ENCODE measurements around the gene CTNNA1. TPM values are rescaled to one million over a fixed set of nuclear protein-coding genes. Genes with fewer than 3 reads are reported as not detected.
A peak's percentile ranks its signal among the peaks of the same experiment; 100 is the strongest.

Gene CTNNA1
- total RNA-seq, 1 donor from 2014 or later = 598 TPM

GRCh38 chr5:138951091-138951985 is 198.1 kb downstream of the CTNNA1 start:
- H3K36me3 Mint-ChIP-seq (ENCODE audit: unreplicated experiment) = no peaks in the 10 kb centered on the region
- H3K4me3 Mint-ChIP-seq (ENCODE audit: unreplicated experiment) = peak overlapping the region; percentile 71
- DNase-seq = no peak
- H3K4me1 Mint-ChIP-seq (ENCODE audit: low read depth, unreplicated experiment) = peaks cover 58% of the 10 kb centered on the region
- H3K27ac Mint-ChIP-seq (ENCODE audit: unreplicated experiment) = peak overlapping the region; percentile 43
- H3K9me3 Mint-ChIP-seq (ENCODE audit: unreplicated experiment) = peaks cover 24% of the 10 kb centered on the region
- TF ChIP-seq CTCF (IDR thresholded peaks at IDR 0.05; ENCODE audit: partially characterized antibody, unreplicated experiment) = no peak
- H3K27me3 Mint-ChIP-seq (ENCODE audit: unreplicated experiment) = peaks cover 16% of the 10 kb centered on the region

GRCh38 chr5:138951986-138952735 is 198.9 kb downstream of the CTNNA1 start:
- Mint-ChIP-seq H3K36me3 (ENCODE audit: unreplicated experiment) (no peaks in the 10 kb centered on the region), H3K9me3 (ENCODE audit: unreplicated experiment) (peaks cover 24% of the 10 kb centered on the region), H3K27me3 (ENCODE audit: unreplicated experiment) (peaks cover 16% of the 10 kb centered on the region), H3K4me3 (ENCODE audit: unreplicated experiment) (no peak overlapping the region), H3K27ac (ENCODE audit: unreplicated experiment) (peak overlapping the region; percentile 73), H3K4me1 (ENCODE audit: low read depth, unreplicated experiment) (peaks cover 63% of the 10 kb centered on the region)
- no peak for TF ChIP-seq CTCF (IDR thresholded peaks at IDR 0.05; ENCODE audit: partially characterized antibody, unreplicated experiment)
- DNase-seq = no peak

- peak overlapping the region; percentile 73 for H3K27ac Mint-ChIP-seq (ENCODE audit: unreplicated experiment)
- no peak for TF ChIP-seq CTCF (IDR thresholded peaks at IDR 0.05; ENCODE audit: partially characterized antibody, unreplicated experiment)
Observed at GRCh38 chr5:138952962-138953361, 199.7 kb downstream of the CTNNA1 start.

GRCh38 chr5:138953387-138954256 is 200.4 kb downstream of the CTNNA1 start:
- peak; percentile 56 for DNase-seq
- H3K27ac Mint-ChIP-seq (ENCODE audit: unreplicated experiment) = peak overlapping the region; percentile 97
- peaks cover 18% of the 10 kb centered on the region for H3K9me3 Mint-ChIP-seq (ENCODE audit: unreplicated experiment)
- no peak for TF ChIP-seq CTCF (IDR thresholded peaks at IDR 0.05; ENCODE audit: partially characterized antibody, unreplicated experiment)
- peaks cover 15% of the 10 kb centered on the region for H3K27me3 Mint-ChIP-seq (ENCODE audit: unreplicated experiment)
- peak overlapping the region; percentile 74 for H3K4me3 Mint-ChIP-seq (ENCODE audit: unreplicated experiment)
- H3K36me3 Mint-ChIP-seq (ENCODE audit: unreplicated experiment) = no peaks in the 10 kb centered on the region
- peaks cover 63% of the 10 kb centered on the region for H3K4me1 Mint-ChIP-seq (ENCODE audit: low read depth, unreplicated experiment)

More at GRCh38 chr5:138952962-138953361, 199.7 kb downstream of the CTNNA1 start:
- no peak for DNase-seq
- Mint-ChIP-seq H3K4me1 (ENCODE audit: low read depth, unreplicated experiment) (peaks cover 63% of the 10 kb centered on the region), H3K4me3 (ENCODE audit: unreplicated experiment) (no peak overlapping the region), H3K9me3 (ENCODE audit: unreplicated experiment) (peaks cover 19% of the 10 kb centered on the region), H3K27me3 (ENCODE audit: unreplicated experiment) (peaks cover 16% of the 10 kb centered on the region), H3K36me3 (ENCODE audit: unreplicated experiment) (no peaks in the 10 kb centered on the region)
